ENCODE results near the gene CMYA5.

CMYA5 gene

DNA sequence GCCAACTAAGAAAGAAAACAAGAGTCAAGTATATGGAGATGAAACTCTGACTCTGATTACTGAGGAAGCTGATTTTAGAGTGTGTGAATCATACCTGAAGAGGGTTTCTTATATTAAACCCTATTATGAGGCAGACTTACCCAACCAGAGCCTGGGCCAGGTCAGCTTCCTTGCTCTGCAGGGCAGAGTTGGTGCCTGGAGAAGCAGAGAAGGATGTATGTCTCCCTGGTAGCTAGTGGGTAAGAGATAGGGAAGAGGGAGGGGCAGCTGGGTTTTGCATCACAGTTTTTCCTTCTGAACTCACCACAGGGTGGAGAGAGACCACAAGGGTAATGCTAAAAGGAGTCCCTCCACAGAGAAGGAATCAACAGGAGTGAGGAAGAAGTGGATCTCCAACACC, 104.1 kb downstream of the CMYA5 start:
- DNase-seq (ENCODE audit: low read depth), result no peak

DNA sequence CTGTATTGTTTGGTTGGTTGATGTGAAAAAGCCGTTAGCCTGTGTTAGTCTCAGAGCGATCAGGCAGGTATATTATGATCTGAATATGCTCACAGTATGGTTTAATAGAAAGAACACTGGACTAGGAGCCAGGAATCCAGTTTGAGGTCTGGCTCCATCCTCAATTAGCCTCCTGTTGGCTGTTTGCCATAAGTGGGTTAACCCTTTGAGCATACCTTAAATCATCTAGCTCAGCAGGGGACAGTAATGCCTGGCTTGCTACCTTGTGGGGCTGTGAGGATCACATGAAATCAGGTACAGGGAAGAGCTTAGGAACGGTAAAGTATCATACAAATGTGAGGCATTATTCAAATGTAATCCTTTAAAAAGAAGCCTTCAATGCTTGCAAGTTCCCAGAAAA, 104.7 kb downstream of the CMYA5 start:
- no peak for DNase-seq (ENCODE audit: low read depth)

DNA sequence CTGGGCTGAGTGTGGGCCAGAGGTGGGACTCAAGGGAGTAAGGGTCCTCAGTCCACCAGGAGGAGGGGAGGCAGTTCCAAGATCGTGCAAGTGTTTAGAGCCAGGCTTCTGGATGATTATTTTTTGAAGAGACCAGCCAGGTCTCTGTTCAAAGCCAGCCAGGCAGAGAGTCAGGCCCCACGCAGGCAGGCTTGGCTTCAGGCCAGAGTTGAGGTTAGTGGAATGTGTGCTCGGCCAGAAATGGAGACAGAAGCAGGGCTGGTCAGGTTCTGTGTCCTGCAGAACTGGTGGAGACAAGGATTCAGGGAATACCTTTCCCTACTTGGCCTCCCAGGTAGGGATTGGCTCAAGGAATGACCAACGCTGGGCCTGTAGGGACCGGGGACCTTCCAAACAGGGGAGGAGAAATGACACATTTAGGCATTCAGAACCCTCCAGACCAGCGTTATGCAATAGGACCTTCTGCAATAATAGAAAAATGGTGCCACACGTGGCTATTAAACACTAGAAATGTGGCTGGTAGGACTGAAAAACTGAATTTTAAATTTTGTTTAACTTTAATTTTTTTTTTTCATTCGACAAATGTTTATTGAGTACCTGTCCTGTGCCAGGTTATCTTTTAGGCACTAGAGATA, 106.2 kb downstream of the CMYA5 start:
- no peak for DNase-seq (ENCODE audit: low read depth)

DNA sequence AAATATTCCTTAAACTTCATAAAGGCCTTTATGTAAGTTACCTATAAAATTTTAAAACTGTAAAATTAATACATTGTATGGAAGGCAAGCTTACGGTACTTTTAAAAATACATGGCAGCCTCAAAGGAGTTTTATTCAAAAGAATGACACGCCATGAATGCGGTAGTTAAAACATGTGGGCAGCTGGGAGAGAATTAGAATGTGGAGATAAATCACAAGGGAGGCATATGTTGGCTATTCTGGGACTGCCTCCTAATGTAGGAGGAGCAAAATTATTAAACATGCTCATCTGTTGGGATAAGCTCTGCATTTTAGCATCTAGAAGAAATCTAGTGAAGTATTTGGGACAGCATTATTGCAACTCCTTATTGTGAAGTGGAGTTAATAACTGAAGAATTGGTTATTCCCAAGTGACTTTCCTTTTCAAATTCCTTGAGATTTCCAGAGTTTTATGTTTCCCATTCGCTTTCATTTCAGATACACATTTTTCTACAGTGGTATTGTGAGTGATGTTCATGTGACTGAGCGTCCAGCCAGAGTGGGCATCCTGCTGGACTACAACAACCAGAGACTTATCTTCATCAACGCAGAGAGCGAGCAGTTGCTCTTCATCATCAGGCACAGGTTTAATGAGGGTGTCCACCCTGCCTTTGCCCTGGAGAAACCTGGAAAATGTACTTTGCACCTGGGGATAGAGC, 109.4 kb downstream of the CMYA5 start:
- DNase-seq (ENCODE audit: low read depth), result no peak

DNA sequence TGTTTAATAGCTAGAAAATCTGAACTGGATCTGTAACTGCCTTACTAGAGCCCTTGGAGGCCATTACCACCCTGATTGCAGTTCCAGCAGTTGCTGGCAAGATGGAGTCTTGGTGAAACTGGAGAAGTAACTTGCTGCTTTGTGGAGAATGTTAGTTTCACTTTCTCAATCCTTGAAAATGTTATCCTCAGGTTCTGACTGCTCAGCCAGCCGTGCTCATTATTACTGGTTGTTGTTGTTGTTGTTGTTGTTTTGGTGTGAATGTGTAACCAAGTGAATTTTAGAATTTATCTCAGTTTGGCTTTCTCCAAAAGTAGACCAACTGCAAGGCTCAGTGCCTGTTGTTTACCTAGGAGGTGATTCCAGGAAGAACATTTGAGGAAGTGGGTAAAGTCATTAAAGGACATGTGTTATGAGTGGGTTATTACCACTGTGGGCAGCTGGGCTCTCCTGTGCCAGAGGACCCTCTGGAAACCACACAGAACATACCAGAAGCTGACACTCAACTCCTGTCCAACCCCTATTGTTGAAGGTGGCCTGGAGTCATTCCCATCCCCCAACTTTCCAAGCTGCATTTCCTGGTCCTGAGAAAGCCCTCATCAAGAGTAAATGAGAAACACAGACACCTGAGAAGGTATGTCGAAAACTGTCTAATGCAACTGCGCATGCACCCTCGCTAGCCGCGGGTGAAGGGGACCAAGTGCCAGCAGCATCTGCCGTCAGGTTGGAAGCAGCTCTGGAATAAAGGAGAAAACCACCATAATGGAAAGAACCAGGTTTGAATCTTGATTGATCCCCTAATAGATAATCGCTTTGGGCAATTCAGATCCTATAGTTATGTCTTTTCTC, 111.6 kb downstream of the CMYA5 start:
- DNase-seq (ENCODE audit: low read depth), result no peak

DNA sequence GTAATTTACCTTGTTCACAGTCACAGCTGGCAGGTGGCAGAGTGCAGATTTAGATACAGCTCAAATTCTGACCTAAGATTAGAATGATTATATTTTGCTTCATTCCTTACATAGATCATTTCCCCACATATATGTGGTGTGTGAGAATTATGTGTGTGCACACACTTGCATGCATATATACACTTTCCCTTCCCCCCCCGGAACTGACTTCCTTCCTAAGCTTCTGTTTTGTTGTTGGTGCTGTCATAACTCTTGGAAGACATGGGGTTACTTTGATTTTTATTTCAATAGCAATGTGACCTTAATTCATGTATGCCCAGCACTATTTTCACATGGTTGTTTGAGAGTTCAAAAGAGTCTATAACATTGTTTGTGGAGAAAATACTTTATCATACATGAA, 112.8 kb downstream of the CMYA5 start:
- no peak for DNase-seq (ENCODE audit: low read depth)

DNA sequence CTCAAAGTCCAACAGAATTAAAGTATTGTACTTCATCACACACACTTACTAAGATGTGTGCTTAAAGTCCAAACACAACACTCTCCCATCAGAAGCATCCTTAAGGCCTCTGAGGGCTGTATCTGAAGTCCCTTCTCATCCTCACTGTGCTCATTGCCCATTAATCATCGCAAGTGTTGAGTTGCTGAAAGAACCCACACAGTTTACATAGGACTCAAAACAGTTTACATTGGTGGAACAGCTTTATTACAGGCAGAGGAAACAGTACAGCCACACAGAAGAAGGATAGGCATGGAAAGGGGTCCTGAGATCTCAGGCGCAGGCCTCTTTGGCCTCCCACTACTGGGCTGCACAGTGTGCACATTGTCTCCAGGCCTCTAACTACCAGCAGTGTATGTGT, 113.4 kb downstream of the CMYA5 start:
- no peak for DNase-seq (ENCODE audit: low read depth)

DNA sequence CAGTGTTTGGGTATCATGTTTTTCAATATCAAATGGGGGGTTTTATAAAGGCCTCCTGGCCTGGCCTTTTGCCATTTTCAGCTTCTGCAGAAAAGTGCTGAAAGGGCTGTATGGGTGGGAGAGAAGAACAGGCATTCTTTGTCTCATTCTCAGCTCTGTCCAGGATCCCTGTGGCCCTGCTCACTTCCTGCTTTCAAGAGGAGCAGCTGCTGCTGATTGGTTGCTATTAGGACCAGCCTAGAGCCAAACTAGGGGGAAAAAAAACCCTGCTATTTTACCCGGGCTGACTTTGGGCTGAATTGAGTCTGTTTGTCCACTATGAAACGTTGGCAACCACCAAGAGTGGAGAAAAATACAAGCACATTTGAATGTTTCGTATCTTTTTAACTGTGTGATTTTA, 117.1 kb downstream of the CMYA5 start:
- no peak for DNase-seq (ENCODE audit: low read depth)

DNA sequence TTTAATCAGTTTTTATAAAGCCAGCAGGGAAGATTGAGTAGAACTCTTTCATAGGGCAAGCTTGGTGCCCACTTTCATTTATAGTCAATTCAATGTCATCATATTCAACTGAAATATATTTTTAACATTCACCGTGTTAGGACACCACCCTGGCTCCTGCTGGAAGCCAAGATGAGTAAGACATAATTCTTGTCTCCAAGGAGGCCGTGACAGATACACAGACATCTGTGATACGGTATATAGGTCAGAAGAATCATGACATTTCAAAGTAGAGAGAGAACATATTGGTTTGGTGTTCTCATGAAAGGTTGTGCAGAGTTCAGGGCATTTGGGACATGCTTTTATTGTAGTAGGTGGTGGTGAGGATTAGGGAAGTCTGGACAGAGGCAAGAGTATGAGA, 120.1 kb downstream of the CMYA5 start:
- no peak for DNase-seq (ENCODE audit: low read depth)

DNA sequence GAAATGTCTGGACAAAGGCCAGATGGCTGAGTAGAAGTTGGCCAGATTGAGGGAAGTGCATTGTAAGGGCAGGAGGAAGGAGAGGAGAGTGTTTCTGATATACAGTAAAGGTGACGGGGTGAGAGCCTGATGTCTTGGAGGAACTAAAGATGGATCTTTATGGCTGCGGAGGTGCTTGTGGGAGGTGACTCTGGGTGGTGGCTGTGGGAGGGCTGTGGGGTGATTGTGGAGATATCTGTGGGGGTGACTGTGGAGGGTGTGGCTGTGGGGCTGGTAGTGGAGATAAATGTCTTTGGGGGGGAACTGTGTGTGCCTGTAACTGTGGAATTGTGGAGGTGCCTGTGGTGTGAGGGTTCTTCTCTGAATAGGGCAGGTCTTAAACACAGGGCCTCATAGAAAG, 121.4 kb downstream of the CMYA5 start:
- no peak for DNase-seq (ENCODE audit: low read depth)

DNA sequence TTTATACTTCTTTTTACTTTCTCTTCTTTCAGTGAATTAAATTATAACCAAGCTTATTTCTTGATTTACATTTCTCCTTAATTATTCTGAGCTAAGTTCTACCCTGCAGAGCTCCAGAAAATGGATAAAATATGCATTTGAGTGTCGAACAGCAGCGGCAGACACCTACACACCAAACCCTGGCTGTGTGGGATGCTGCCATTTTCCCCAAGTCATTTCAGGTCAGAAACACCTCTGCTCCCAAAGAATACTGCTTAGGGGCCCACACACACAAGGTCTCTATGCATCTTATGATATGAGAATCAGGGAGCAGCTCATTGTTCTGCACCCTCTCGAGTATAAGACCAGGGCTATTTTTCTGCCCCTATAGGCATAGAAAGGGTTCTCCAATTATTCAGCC, 122.3 kb downstream of the CMYA5 start:
- no peak for DNase-seq (ENCODE audit: low read depth)

DNA sequence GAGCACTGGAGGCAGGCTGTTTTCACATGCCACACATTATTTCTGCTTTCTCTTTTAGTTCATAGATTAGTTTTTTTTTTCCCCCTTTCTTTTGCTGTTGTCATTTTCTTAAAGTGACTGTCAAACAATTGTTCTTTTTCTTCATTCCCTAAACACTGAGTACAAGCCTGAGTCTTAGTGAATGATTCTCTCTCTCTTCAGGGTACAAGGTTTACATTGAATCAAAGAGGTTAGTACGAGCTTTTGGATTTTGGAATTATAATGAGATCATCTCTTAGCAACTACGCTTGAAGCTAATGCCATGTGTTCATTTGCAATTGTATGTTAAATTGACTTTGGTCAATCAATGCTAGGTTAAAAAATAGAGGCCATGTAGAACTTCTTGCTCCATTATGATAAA, 125.1 kb downstream of the CMYA5 start:
- no peak for DNase-seq (ENCODE audit: low read depth)

DNA sequence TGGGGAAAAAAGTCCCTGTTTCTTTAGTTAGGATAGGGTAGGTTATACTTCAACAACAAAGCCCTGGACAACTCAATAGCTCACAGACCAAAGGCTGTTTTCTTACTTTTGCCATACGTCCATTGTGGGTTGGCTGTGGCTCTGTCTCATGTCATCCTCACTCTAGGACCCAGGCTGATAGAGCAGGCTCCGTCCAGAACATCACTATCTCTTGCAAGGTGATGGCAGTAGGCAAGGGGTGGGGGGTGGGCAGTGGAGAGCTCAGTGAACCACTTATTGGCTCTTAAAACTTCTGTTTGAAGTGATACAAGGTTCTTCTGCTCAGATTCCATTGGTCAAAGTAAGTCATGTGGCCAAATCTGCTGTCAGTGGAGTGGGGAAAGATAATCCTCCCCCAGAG, 126.4 kb downstream of the CMYA5 start:
- DNase-seq (ENCODE audit: low read depth), result no peak

DNA sequence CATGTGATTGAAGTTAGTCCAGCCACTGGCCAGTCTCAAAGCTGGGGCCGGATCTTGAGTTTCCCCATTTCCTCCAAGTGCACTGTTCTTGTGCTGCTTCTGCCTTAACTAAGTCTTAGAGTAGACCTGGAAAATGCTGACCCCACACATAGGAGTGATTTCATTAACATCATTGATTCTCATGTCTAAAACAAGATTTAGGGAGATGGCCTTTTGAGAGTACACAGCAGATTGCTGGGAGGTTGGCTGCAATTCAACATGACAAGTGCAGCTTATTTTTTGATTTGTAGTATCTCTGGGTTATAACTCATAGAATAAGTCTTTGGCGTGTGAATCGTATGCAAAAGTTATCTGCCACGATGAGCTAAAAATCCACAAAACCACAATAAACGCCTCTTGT, 131.0 kb downstream of the CMYA5 start:
- DNase-seq (ENCODE audit: low read depth), result no peak

DNA sequence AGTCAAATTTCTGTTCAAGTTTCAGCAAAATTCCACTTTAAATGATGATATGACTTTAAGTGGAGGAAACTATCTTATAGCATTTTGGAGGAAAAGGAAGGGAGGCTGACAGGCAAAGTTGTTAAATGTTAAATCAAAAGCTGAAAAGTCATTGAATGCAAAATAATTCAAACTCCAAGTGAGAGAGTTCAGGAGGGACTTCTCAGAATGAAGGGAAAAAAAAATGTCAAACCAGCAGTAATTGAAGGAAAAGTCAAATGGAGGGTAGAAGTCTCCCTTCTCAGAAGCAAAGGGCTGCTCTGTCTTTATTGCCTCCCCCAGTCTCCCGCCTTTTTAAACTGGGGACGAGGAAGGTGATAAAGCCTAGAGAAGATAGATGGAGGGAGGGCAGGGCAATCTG, 134.8 kb downstream of the CMYA5 start:
- no peak for DNase-seq (ENCODE audit: low read depth)

DNA sequence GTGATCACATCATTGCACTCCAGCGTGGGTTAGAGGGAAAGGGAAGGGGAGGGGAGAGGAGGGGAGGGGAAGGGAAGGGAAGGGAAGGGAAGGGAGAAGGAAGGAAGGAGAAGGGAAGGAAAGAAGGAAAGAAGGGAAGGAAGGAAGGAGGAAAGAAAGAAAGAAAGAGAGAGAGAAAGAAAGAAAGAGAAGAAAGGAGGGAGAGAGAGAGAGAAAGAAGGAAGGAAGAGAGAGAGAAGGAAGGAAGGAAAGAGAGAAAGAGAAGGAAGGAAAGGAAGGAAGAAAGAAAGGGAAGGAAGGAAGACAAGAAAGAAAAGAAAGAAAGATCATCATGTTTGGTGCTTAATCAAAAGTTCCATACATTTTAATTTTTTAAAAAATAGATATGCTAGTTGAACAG, 136.2 kb downstream of the CMYA5 start:
- DNase-seq (ENCODE audit: low read depth), result no peak

DNA sequence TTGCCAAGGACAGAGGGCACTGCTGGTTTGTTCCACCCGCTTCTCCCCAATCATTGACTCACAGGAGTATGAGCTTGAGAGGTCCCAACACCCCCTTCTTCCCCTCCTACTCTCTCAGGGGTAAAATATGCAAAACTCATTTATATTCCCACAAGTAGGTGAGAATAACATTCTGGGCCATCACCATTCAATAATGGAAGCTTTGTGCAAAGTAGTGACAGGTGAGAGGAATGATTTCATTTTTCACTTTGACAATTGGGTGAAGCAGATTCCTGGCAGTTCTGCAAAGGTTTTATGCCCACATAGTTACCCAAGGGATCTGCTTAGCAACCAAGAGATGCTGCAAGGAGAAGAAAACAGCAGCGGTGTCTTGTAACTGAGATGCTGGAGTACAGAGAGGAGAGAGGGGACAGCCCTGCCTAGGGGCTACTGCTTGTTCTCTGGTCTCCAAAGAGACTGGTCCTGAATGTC, 137.6 kb downstream of the CMYA5 start:
- no peak for DNase-seq (ENCODE audit: low read depth)

DNA sequence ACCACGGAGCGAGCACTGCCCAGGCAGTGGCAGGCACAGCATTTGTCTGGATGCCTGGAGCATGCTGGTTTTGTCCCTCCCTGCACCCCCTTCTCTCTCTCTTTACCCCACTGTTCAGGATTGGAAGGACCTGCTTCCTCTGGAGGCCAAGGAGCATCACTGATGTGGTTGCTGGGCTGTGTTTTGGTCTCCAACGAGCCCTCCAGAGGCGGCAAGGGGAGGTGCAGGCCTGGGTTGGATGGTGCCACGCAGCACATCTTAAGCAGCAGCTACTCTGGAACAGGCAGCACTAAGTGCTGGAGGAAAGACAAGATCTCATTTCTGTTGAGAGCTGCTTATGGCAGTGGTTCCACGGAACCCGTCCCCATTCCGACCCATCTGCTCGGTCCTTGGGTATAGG, 139.6 kb downstream of the CMYA5 start:
- no peak for DNase-seq (ENCODE audit: low read depth)

DNA sequence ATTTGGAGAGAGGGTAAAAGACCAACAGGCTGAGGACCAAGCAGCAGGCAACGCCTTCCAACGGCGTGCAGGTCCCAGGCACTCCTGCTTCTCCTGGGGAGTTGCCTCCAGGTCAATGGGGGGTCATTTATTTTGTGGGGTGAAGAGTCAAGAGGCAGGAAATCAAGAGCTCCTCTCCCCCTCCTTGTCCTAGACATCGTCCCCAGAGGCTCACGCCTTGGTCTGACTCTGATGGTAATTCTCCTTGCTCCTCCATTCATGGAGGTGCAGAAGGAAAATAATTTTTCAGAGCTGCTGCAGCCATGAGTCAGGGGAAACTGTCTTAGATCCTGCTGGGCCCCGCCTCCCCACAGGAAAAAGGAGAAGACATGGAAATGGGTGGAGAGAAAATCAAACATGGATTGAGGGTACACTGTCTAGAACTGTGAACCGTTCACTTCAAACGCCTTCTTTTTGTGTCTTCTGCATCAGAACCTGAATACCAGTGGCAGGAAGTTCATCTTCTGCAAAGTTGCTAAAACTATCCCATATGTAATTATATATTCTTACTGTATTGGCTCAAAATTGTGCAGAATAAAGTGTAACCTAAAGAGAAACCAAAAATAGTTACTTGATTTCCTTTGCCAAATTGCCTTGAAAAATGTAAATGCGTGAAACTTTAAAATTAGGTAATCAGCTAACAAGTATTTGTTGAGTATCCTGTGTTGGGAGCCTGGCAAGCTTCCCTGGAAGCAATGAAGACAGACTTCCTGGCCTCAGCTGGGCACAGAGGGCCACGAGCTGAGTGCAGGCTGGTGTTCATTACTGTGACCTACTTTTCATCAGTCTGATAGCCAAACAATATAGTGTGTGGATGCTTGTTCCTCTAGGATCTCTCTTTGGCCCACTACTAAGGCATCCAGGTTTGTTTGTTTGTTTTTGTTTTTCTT, 142.0 kb downstream of the CMYA5 start:
- no peak for DNase-seq (ENCODE audit: low read depth)

DNA sequence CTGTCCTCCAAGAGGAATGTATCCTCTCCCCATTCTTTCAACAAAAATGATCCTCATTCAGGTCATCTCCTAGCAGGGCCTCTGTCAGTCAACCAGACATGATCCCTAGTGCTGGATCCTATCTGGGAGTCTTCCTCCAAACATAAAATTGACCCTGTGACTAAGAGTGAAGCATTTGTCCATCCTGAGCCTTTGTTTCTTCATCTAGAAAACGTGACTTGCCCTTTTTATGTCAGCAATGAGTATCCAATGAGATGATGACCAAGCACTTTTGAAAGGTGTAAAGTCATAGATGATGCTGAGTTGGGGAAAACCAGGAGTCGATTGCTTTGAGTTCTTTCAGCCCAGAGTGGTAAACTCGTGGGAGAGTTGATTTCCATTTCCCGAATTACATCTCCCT, 143.3 kb downstream of the CMYA5 start:
- DNase-seq (ENCODE audit: low read depth), result no peak

DNA sequence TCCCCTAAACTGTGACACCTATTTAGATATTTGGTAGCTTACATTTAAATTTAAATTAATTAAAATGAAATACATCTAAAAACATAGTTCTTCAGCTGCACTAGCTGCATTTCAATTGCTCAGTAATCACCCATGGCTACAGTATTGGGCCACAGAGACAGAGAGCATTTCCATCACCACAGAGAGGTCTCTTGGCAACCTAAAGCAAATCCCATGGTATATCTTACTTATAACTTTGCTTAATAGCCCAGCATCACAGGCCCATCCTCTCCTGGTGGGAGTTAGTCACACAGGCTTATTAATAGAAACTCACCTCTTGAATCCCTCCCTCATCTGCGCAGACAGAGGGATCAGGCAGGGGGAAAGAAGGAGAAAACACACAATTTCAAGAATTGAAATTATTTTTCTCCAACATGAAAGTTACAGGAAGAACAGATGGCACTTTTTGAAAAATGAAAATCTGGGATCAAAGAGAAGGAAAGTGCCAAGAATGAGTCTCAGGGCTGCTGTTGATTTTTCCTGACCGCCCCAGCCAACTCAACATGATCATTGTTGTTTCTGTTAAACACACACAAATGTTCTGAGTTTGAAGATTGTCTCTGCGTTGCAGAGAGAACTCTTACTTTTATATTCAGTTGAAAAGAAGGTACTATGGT, 144.6 kb downstream of the CMYA5 start:
- DNase-seq (ENCODE audit: low read depth), result no peak

Measured in stimulated activated CD8-positive, alpha-beta memory T cell treated with anti-CD3 and anti-CD28 coated beads, Interleukin-12 subunit alpha, Interleukin-12 subunit beta, amount 100 ng/mL, for 4 hours (primary cell).